MM.1S (cell line): ENCODE results near the gene ACSL1.

Source experiments
- DNase-seq: peaks from one replicate; pipeline ENCODE4 v3.0.0-alpha.2; 2015
- H2AFZ ChIP-seq: fragments of 300-600 bp; sonication (generic); 2 replicates; pipeline ENCODE4 v1.6.0; 2016; ENCODE audit warnings: antibody characterized with exemption, low read length
- H3F3A ChIP-seq: fragments of 300-600 bp; sonication (generic); 2 replicates; pipeline ENCODE4 v1.6.1; 2016; ENCODE audit warnings: mild to moderate bottlenecking, antibody characterized with exemption, low read length, moderate library complexity, mixed read lengths; ENCODE audit not compliant: insufficient read depth
- H3K27ac ChIP-seq: fragments of 300-600 bp; sonication (generic); 2 replicates; pipeline ENCODE4 v1.5.1; 2016; ENCODE audit warnings: mild to moderate bottlenecking, low read length
- H3K27me3 ChIP-seq: fragments of 300-600 bp; sonication (generic); replicated peaks from 2 replicates; pipeline ENCODE4 v1.6.0; 2016; ENCODE audit warnings: low read length; ENCODE audit not compliant: insufficient read depth
- H3K36me3 ChIP-seq: fragments of 300-600 bp; sonication (generic); replicated peaks from 2 replicates; pipeline ENCODE4 v1.6.1; 2016; ENCODE audit warnings: mild to moderate bottlenecking, low read length, mixed read lengths; ENCODE audit not compliant: insufficient read depth
- H3K4me1 ChIP-seq: fragments of 300-600 bp; sonication (generic); 2 replicates; pipeline ENCODE4 v1.6.1; 2016; ENCODE audit warnings: low read length, mixed read lengths
- H3K4me2 ChIP-seq: fragments of 300-600 bp; sonication (generic); 2 replicates; pipeline ENCODE4 v1.6.0; 2016; ENCODE audit warnings: low read depth, low read length
- H3K4me3 ChIP-seq: fragments of 300-600 bp; sonication (generic); 2 replicates; pipeline ENCODE4 v1.5.1; 2016; ENCODE audit warnings: low read length, mixed read lengths
- H3K79me2 ChIP-seq: fragments of 300-600 bp; sonication (generic); 2 replicates; pipeline ENCODE4 v1.6.1; 2016; ENCODE audit warnings: mixed run types, low read length, mixed read lengths
- H3K9ac ChIP-seq: fragments of 300-600 bp; sonication (generic); 2 replicates; pipeline ENCODE4 v1.6.1; 2016; ENCODE audit warnings: low read length, mixed read lengths
- H3K9me2 ChIP-seq: fragments of 300-600 bp; sonication (generic); replicated peaks from 2 replicates; pipeline ENCODE4 v1.6.1; 2016; ENCODE audit warnings: mild to moderate bottlenecking, low read length, mixed read lengths; ENCODE audit not compliant: insufficient read depth
- H3K9me3 ChIP-seq: fragments of 300-600 bp; sonication (generic); replicated peaks from 2 replicates; pipeline ENCODE4 v1.6.1; 2016; ENCODE audit warnings: mild to moderate bottlenecking, low read length, mixed read lengths; ENCODE audit not compliant: insufficient read depth
- H4K20me1 ChIP-seq: fragments of 300-600 bp; sonication (generic); 2 replicates; pipeline ENCODE4 v1.6.1; 2016; ENCODE audit warnings: mild to moderate bottlenecking, low read length, moderate library complexity, mixed read lengths; ENCODE audit not compliant: insufficient read depth
- EZH2 ChIP-seq: fragments of 300-600 bp; sonication (generic); optimal IDR thresholded peaks from 2 replicates; pipeline ENCODE3; 2017; ENCODE audit warnings: low read depth, mild to moderate bottlenecking, antibody characterized with exemption, low read length, mixed read lengths
- EZH2phosphoT487 ChIP-seq: fragments of 300-600 bp; sonication (generic); IDR thresholded peaks from 2 replicates; pipeline ENCODE4 v1.6.1; 2018; ENCODE audit warnings: antibody characterized with exemption, low read length
- TF ChIP-seq, protein P1 (sequence below): fragments of 300-600 bp; sonication (generic); IDR thresholded peaks from 2 replicates; pipeline ENCODE4 v1.5.1; 2016; ENCODE audit warnings: antibody characterized with exemption, low read length, mixed read lengths

ACSL1 gene

DNA sequence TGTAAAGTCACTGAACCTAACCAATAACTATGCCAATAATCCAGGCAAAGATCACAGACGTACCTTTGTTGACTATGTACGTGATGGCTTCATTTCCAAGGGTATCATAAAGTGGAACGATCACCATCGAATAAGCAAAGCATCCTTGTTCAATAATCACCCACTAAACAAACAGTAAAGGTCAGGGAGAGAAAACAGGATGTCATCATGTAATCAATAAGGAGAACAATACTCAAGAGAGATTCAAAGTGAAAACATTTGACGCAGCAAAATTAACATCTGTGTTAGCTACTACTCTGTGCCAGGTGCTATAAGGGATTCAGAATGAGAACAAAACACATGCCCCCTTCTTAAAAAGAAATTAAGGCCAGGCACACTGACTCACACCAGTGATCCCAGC is 48.9 kb downstream of the ACSL1 start:
- H3K36me3 ChIP-seq = no peaks in the 10 kb centered on the region
- no peak overlapping the region for H3K4me3 ChIP-seq
- no peak overlapping the region for H3K9ac ChIP-seq
- TF ChIP-seq EZH2phosphoT487 = no peak
- TF ChIP-seq, protein P1, sequence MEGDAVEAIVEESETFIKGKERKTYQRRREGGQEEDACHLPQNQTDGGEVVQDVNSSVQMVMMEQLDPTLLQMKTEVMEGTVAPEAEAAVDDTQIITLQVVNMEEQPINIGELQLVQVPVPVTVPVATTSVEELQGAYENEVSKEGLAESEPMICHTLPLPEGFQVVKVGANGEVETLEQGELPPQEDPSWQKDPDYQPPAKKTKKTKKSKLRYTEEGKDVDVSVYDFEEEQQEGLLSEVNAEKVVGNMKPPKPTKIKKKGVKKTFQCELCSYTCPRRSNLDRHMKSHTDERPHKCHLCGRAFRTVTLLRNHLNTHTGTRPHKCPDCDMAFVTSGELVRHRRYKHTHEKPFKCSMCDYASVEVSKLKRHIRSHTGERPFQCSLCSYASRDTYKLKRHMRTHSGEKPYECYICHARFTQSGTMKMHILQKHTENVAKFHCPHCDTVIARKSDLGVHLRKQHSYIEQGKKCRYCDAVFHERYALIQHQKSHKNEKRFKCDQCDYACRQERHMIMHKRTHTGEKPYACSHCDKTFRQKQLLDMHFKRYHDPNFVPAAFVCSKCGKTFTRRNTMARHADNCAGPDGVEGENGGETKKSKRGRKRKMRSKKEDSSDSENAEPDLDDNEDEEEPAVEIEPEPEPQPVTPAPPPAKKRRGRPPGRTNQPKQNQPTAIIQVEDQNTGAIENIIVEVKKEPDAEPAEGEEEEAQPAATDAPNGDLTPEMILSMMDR = no peak
- TF ChIP-seq EZH2 = no peak
- H3K4me2 ChIP-seq = no peak overlapping the region
- no peak for DNase-seq
- no peak overlapping the region for H2AFZ ChIP-seq
- H3K9me2 ChIP-seq = no peaks in the 10 kb centered on the region
- H3K9me3 ChIP-seq = no peaks in the 10 kb centered on the region
- no peaks in the 10 kb centered on the region for H3F3A ChIP-seq
- H3K27me3 ChIP-seq = no peaks in the 10 kb centered on the region
- H4K20me1 ChIP-seq = no peaks in the 10 kb centered on the region
- H3K4me1 ChIP-seq = no peaks in the 10 kb centered on the region
- no peaks in the 10 kb centered on the region for H3K79me2 ChIP-seq
- no peak overlapping the region for H3K27ac ChIP-seq

DNA sequence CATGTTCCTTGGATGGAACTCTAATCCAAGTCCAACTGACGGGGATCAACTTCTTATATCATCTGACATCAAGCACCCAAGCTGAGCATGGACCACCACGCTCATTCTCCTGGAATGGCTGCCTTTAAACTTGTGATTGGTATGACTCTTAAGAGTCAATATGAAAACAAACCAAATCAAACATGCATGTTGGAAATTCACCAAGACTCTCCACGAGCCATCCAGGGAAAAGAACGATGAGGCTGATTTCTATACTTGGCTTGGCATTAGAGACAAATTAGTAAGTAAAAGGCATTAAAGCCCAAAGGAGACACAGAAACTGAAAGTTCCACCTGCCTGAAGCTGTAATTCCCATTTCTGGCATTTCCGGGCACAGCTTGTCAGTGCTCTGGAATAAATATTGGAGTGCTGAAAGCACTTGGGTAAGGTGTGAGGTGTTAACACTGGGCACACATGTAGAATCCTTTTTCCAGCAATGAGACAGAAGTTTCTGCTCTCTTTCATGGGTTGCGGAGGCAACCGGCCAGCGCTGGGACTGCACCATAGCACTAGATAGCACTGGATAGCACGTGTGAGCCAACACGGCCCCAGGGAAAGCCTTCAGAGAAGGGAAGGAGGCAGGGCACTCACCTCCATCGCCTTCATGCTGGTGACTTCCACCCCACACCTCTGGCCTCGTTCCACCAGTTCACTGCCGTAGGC is 49.8 kb downstream of the ACSL1 start:
- TF ChIP-seq EZH2phosphoT487 = no peak
- no peak for TF ChIP-seq EZH2
- TF ChIP-seq, protein P1 = no peak
- Histone ChIP-seq H3K79me2 (no peaks in the 10 kb centered on the region), H3K27ac (no peak overlapping the region), H3K9ac (no peak overlapping the region), H3K27me3 (no peaks in the 10 kb centered on the region), H3K9me2 (no peaks in the 10 kb centered on the region), H3F3A (no peaks in the 10 kb centered on the region), H4K20me1 (no peaks in the 10 kb centered on the region), H3K4me1 (no peaks in the 10 kb centered on the region), H2AFZ (no peak overlapping the region), H3K9me3 (no peaks in the 10 kb centered on the region), H3K4me2 (no peak overlapping the region), H3K4me3 (no peak overlapping the region), H3K36me3 (no peaks in the 10 kb centered on the region)
- DNase-seq = no peak

DNA sequence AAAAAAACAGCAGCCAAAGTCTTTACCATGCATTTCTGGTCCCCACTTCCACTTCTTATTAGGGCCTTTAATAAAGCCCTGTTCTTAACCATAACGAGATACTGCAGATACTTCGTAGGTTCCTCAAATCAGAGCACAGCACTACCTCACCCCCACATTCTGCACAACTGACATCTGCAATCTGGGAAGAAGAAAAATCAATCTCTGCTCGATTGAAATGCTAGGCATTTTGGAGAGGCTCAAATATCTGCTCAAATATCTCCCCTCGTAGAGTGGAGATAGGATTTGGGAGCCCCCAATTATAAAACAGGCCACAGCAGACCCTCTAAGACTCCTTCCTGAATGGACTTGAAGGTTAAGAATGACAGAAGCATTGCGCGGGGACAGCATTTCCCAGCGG is 51.6 kb downstream of the ACSL1 start:
- H3K79me2 ChIP-seq = no peaks in the 10 kb centered on the region
- TF ChIP-seq EZH2 (no peak), EZH2phosphoT487 (no peak)
- TF ChIP-seq, protein P1 = no peak
- H3K27ac ChIP-seq = no peak overlapping the region
- no peaks in the 10 kb centered on the region for H3K9me2 ChIP-seq
- no peak for DNase-seq
- no peaks in the 10 kb centered on the region for H3K27me3 ChIP-seq
- H3K4me1 ChIP-seq = no peaks in the 10 kb centered on the region
- H3K4me2 ChIP-seq = no peak overlapping the region
- no peak overlapping the region for H3K9ac ChIP-seq
- no peaks in the 10 kb centered on the region for H3F3A ChIP-seq
- no peak overlapping the region for H3K4me3 ChIP-seq
- H3K9me3 ChIP-seq = no peaks in the 10 kb centered on the region
- H3K36me3 ChIP-seq = no peaks in the 10 kb centered on the region
- no peaks in the 10 kb centered on the region for H4K20me1 ChIP-seq
- H2AFZ ChIP-seq = no peak overlapping the region
